Lower leg skin (tissue), 4 donors: ENCODE measurements around the gene LAIR2. TPM values are rescaled to one million over a fixed set of nuclear protein-coding genes. Genes with fewer than 3 reads are reported as not detected.

Experiments used
- DNase-seq, 2 donors: peaks; one replicate each; pipeline ENCODE4 v3.0.0-alpha.2; 2019; ENCODE audit warnings: low spot score in 2 of 2
- H3K4me3 ChIP-seq: fragments of 200-600 bp; sonication (generic); 2 replicates; pipeline ENCODE4 v1.5.1; 2017; ENCODE audit warnings: mild to moderate bottlenecking, low read depth; ENCODE audit not compliant: poor library complexity, severe bottlenecking
- CTCF ChIP-seq, 3 donors: fragments of 450-650 bp; IDR thresholded peaks; one replicate each; pipeline ENCODE4 v1.5.1; 2016; ENCODE audit warnings: antibody characterized with exemption in 3 of 3, mild to moderate bottlenecking in 3 of 3, moderate library complexity in 2 of 3
- POLR2A ChIP-seq, 2 donors: fragments of 450-650 bp; IDR thresholded peaks; one replicate each; pipeline ENCODE4 v1.6.1; 2016 to 2017; ENCODE audit warnings: antibody characterized with exemption in 2 of 2, mild to moderate bottlenecking in 1 of 2, moderate library complexity in 1 of 2
- WGBS, 2 donors: methylation state at CpG; one replicate each; pipeline ENCODE4 v1.1.5; 2018; 5-methylcytosine and 5-hydroxymethylcytosine counted together
- intact Hi-C: fragments of 100-400 bp; cut with DNase I; formaldehyde crosslinking; loops from one replicate; pipeline ENCODE4 v1.15.0; 2023; ENCODE audit warnings: low total_unique reads
- total RNA-seq, 4 donors: library from RNA; depleted of rRNA; stranded (reverse); fragments of >200 nt; gene quantifications; one replicate each; pipeline ENCODE4 v1.1.0, GENCODE V29; 2016

LAIR2 gene
- total RNA-seq, 4 donors from 2014 or later = not detected

- intact Hi-C loops = no loop called here
- no peak overlapping the region for H3K4me3 ChIP-seq
- DNase-seq = no peak
- no peak for TF ChIP-seq POLR2A (IDR thresholded peaks at IDR 0.05)
- TF ChIP-seq CTCF (IDR thresholded peaks at IDR 0.05) = no peak
- 57 to 65% methylated on average over 3 of the region's 3 CpGs for WGBS, 2 donors
Measured at GRCh38 chr19:54461613-54462012, 41.0 kb upstream of the LAIR2 start.

GRCh38 chr19:54462047-54462654, 40.5 kb upstream of the LAIR2 start:
- 55 to 66% methylated on average over 7 to 11 of the region's 15 CpGs for WGBS, 2 donors
- H3K4me3 ChIP-seq = no peak overlapping the region
- no peak for TF ChIP-seq CTCF (IDR thresholded peaks at IDR 0.05)
- no peak for TF ChIP-seq POLR2A (IDR thresholded peaks at IDR 0.05)
- intact Hi-C loops = no loop called here
- no peak for DNase-seq

- intact Hi-C loops = no loop called here
Measured at GRCh38 chr19:54462655-54463530, 39.7 kb upstream of the LAIR2 start.

GRCh38 chr19:54463531-54464043, 39.0 kb upstream of the LAIR2 start, which contains the start of gene LENG9:
LENG9 (minus strand) TSS chr19:54463778; CDS start chr19:54463526, 252 bp downstream.
- intact Hi-C loops = no loop called here
- 0% methylated on average over 19 to 34 of the region's 41 CpGs for WGBS, 2 donors
- TF ChIP-seq CTCF (IDR thresholded peaks at IDR 0.05) (no peak), POLR2A (IDR thresholded peaks at IDR 0.05) (no peak)
- peak within 1 kb of the TSS; percentile 40 for H3K4me3 ChIP-seq
- peak; percentile 100 for DNase-seq

More at GRCh38 chr19:54462655-54463530, 39.7 kb upstream of the LAIR2 start:
- peak overlapping the region; percentile 40 for H3K4me3 ChIP-seq
- peak; percentile 55 to 96 for DNase-seq
- no peak for TF ChIP-seq CTCF (IDR thresholded peaks at IDR 0.05)
- no peak for TF ChIP-seq POLR2A (IDR thresholded peaks at IDR 0.05)
- 3 to 11% methylated on average over 23 to 40 of the region's 91 CpGs for WGBS, 2 donors

- H3K4me3 ChIP-seq = peak overlapping the region; percentile 21
- no peak for TF ChIP-seq CTCF (IDR thresholded peaks at IDR 0.05)
- no peak for TF ChIP-seq POLR2A (IDR thresholded peaks at IDR 0.05)
- intact Hi-C loops = no loop called here
- 1% methylated on average over 26 of the region's 26 CpGs for WGBS, 2 donors
- peak; percentile 94 to 97 for DNase-seq
Measured at GRCh38 chr19:54464044-54464629, 38.5 kb upstream of the LAIR2 start.
